HepG2 (cell line): Measurements from ENCODE around the gene TCOF1. TPM values are rescaled to one million over a fixed set of nuclear protein-coding genes. Genes with fewer than 3 reads are reported as not detected.

Source experiments
- ATAC-seq: fragments of 200-7000 bp; cut with Tn5 transposase; 3 replicates; pipeline ENCODE4 v1.9.1; 2020; ENCODE audit warnings: mild to moderate bottlenecking, moderate library complexity
- BruUV-seq: library from RNA; stranded (reverse); fragments of 400-500 nt; replicated peaks from 2 replicates; lab custom pipeline; 2021; lab: Mats Ljungman, UMichigan
- CTCF ChIA-PET: fragments of 300-600 bp; formaldehyde crosslinking; extraction: SDS; loops from one replicate; lab custom pipeline; 2021; ENCODE audit warnings: low total read pairs, inconsistent platforms, low intra/inter-chr PET ratio; lab: Yijun Ruan, JAX
- POLR2A ChIA-PET: fragments of 350-600 bp; sonication (Branson Sonifier 250); formaldehyde crosslinking; loops from one replicate; lab custom pipeline; 2020; ENCODE audit warnings: antibody characterized with exemption, inconsistent platforms; lab: Yijun Ruan, JAX
- DNase-seq: peaks from one replicate; pipeline ENCODE4 v3.0.0-alpha.2; 2015; ENCODE audit warnings: low spot score
- FAIRE-seq: peaks from 3 replicates; lab custom pipeline; 2011; peaks lifted over from hg19 to GRCh38; lab: Jason Lieb, UNC
- H2AFZ ChIP-seq: one replicate; pipeline ENCODE4 v1.6.1; 2011; ENCODE audit warnings: low read length, inconsistent platforms
- H3K27ac ChIP-seq: fragments of 300-600 bp; 3 replicates; pipeline ENCODE4 v1.8.0; 2011; ENCODE audit warnings: mixed run types, mild to moderate bottlenecking, mixed read lengths, low read length, inconsistent platforms; ENCODE audit not compliant: insufficient read depth; ENCODE audit errors: extremely low read length
- H3K27me3 ChIP-seq, 2 experiments: fragments of 200-600 bp in 1 of 2; 2 replicates in 1 of 2; 3 replicates in 1 of 2; pipeline versions ENCODE4 v1.6.0 to v1.8.0; 2011; ENCODE audit warnings: low read length in 2 of 2, mild to moderate bottlenecking in 2 of 2, moderate library complexity in 2 of 2, inconsistent platforms in 1 of 2; ENCODE audit not compliant: insufficient read depth in 2 of 2, control insufficient read depth in 1 of 2
- H3K36me3 ChIP-seq, 2 experiments: fragments of 200-600 bp in 1 of 2; replicated peaks in 1 of 2; 2 replicates in 1 of 2; 3 replicates in 1 of 2; pipeline versions ENCODE4 v1.5.1 to v1.8.0; 2011; ENCODE audit warnings: low read length in 2 of 2, inconsistent platforms in 1 of 2; ENCODE audit not compliant: insufficient read depth in 2 of 2, control insufficient read depth in 1 of 2
- H3K4me1 ChIP-seq: 2 replicates; pipeline ENCODE4 v1.5.1; 2012; ENCODE audit warnings: low read length, inconsistent platforms; ENCODE audit not compliant: insufficient read depth
- H3K4me2 ChIP-seq: 2 replicates; pipeline ENCODE4 v1.6.0; 2011; ENCODE audit warnings: low read depth, low read length, inconsistent platforms
- H3K4me3 ChIP-seq, 3 experiments: fragments of 200-600 bp in 1 of 3; sonication (generic), shearing (Covaris generic) in 1 of 3; replicated peaks in 1 of 3; 2 replicates each; pipeline ENCODE4 v1.5.1; 2011 to 2016; ENCODE audit warnings: low read length in 3 of 3, inconsistent platforms in 2 of 3, low read depth in 2 of 3, mild to moderate bottlenecking in 2 of 3, control low read depth in 1 of 3, mixed read lengths in 1 of 3; ENCODE audit not compliant: insufficient read depth in 1 of 3
- H3K79me2 ChIP-seq: one replicate; pipeline ENCODE4 v1.6.1; 2011; ENCODE audit warnings: low read length, inconsistent platforms; ENCODE audit not compliant: insufficient read depth
- H3K9ac ChIP-seq: 2 replicates; pipeline ENCODE4 v1.6.0; 2011; ENCODE audit warnings: mild to moderate bottlenecking, low read depth, low read length, inconsistent platforms; ENCODE audit not compliant: insufficient read depth
- H3K9me3 ChIP-seq: 2 replicates; pipeline ENCODE4 v1.5.1; 2012; ENCODE audit warnings: mild to moderate bottlenecking, low read length
- H4K20me1 ChIP-seq: 2 replicates; pipeline ENCODE4 v1.6.0; 2011; ENCODE audit warnings: inconsistent platforms, mild to moderate bottlenecking, low read length, moderate library complexity; ENCODE audit not compliant: insufficient read depth
- ATF1 ChIP-seq: IDR thresholded peaks from 2 replicates; pipeline ENCODE4 v1.6.1; 2016; ENCODE audit warnings: mild to moderate bottlenecking, control low read depth
- BCLAF1 ChIP-seq: fragments of 450-650 bp; IDR thresholded peaks from 2 replicates; pipeline ENCODE4 v1.6.1; 2017; ENCODE audit warnings: mild to moderate bottlenecking
- HNF1B ChIP-seq: sonication (generic); formaldehyde crosslinking; IDR thresholded peaks from 2 replicates; pipeline ENCODE4 v1.5.1; 2020; ENCODE audit warnings: mild to moderate bottlenecking, moderate library complexity, missing genetic modification reagents
- REPIN1 ChIP-seq: sonication (generic); formaldehyde crosslinking; IDR thresholded peaks from 2 replicates; pipeline ENCODE4 v1.8.0; 2022; ENCODE audit warnings: missing genetic modification reagents, low read depth, mild to moderate bottlenecking, borderline replicate concordance
- ZNF768 ChIP-seq: sonication (generic); formaldehyde crosslinking; IDR thresholded peaks from 2 replicates; pipeline ENCODE4 v1.4.0; 2020; ENCODE audit warnings: missing genetic modification reagents
- WGBS: methylation state at CpG from one replicate; pipeline ENCODE4 v1.1.6; 2017; ENCODE audit warnings: low lambda C conversion rate; 5-methylcytosine and 5-hydroxymethylcytosine counted together
- in situ Hi-C: cut with HindIII; loops from 2 replicates; pipeline ENCODE4 v1.10.0; 2017; ENCODE audit warnings: low pct_unique_long_range_greater_than_20kb; ENCODE audit not compliant: extremely low pct_ligation_motif_present
- intact Hi-C: fragments of 100-400 bp; cut with micrococcal nuclease; formaldehyde crosslinking; loops from one replicate; pipeline ENCODE4 v1.10.0; 2022; ENCODE audit not compliant: unreplicated experiment
- polyA plus RNA-seq, 8 experiments: library from polyadenylated mRNA; depleted of rRNA in 3 of 8; stranded (reverse) in 7 of 8; unstranded in 1 of 8; fragments of >200 nt; fragmentation: Illumina TruSeq in 4 of 8; extraction: Trizol in 4 of 8; gene quantifications; 2 replicates each; pipeline versions ENCODE4 v1.2.1 to v1.2.3, GENCODE V29; 2011 to 2016; ENCODE audit warnings: low read depth in 4 of 8, missing spikeins in 1 of 8, mixed read lengths in 1 of 8; ENCODE audit not compliant: insufficient read depth in 1 of 8
- total RNA-seq, 5 experiments: library from RNA; depleted of rRNA; stranded (reverse); fragments of >200 nt; fragmentation: Illumina TruSeq; extraction: Trizol; gene quantifications; 2 replicates each; pipeline ENCODE4 v1.2.3, GENCODE V29; 2016; ENCODE audit warnings: low read depth in 1 of 5
- TF ChIP-seq, protein P1 (sequence below): sonication (generic); formaldehyde crosslinking; IDR thresholded peaks from 2 replicates; pipeline ENCODE4 v1.5.0; 2020; ENCODE audit warnings: mild to moderate bottlenecking, missing genetic modification reagents
- TF ChIP-seq, protein P2 (sequence below): sonication (generic); formaldehyde crosslinking; IDR thresholded peaks from 2 replicates; pipeline ENCODE4 v1.4.0; 2020; ENCODE audit warnings: mild to moderate bottlenecking, missing genetic modification reagents

TCOF1 gene
- total and polyA plus RNA-seq, 2 of the 13 experiments (the other 11 are each of a cell fraction or from before 2014, with no cell fraction given): 10.1 to 41.6 TPM

DNA sequence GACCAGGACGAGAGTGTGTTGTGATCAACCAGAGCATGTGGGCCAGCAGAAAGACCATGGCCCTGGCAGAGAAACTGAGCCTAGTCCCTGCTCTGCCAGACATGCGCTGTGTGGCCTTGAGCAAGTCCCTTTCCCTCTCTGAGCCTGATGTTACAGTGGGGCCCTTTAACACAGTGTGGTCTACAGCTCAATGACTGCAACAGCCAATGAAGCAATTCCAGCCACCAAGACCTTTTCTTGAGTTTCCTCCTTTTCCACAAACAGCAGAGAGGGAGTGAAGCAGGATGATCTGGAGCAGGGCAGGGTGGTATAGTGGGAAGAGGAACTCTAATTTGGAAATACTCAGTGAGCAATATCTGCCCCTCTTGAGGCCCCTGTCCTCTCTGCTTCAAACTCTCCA is 29.0 kb upstream of the TCOF1 start:
- FAIRE-seq (no peak), DNase-seq (no peak), ATAC-seq (no peak)
- H3K4me2 ChIP-seq: no peak overlapping the region
- H3K9me3 ChIP-seq: no peaks in the 10 kb centered on the region
- no peak overlapping the region for H3K27ac ChIP-seq
- intact Hi-C loops: no loop called here
- POLR2A ChIA-PET: no interaction called here
- BruUV-seq: no TSS peak
- peaks cover 37% of the 10 kb centered on the region for H3K4me1 ChIP-seq
- no peaks in the 10 kb centered on the region; a peak in 1 of 5 replicates for H3K36me3 ChIP-seq
- 36% methylated on average over 2 of the region's 2 CpGs for WGBS
- in situ Hi-C loops: no loop called here
- H3K4me3 ChIP-seq: no peak overlapping the region
- no peak overlapping the region for H3K9ac ChIP-seq
- peaks cover 6 to 18% of the 10 kb centered on the region in 2 experiments; a peak in 3 of 5 replicates for H3K27me3 ChIP-seq
- no peaks in the 10 kb centered on the region for H4K20me1 ChIP-seq
- CTCF ChIA-PET: no interaction called here
- H2AFZ ChIP-seq: no peak overlapping the region
- TF ChIP-seq BCLAF1 (no peak), HNF1B (CRISPR knock-in tag) (no peak), ZNF768 (peak; percentile 97), ATF1 (CRISPR knock-in tag) (no peak), REPIN1 (CRISPR knock-in tag) (no peak)
- TF ChIP-seq, protein P1, sequence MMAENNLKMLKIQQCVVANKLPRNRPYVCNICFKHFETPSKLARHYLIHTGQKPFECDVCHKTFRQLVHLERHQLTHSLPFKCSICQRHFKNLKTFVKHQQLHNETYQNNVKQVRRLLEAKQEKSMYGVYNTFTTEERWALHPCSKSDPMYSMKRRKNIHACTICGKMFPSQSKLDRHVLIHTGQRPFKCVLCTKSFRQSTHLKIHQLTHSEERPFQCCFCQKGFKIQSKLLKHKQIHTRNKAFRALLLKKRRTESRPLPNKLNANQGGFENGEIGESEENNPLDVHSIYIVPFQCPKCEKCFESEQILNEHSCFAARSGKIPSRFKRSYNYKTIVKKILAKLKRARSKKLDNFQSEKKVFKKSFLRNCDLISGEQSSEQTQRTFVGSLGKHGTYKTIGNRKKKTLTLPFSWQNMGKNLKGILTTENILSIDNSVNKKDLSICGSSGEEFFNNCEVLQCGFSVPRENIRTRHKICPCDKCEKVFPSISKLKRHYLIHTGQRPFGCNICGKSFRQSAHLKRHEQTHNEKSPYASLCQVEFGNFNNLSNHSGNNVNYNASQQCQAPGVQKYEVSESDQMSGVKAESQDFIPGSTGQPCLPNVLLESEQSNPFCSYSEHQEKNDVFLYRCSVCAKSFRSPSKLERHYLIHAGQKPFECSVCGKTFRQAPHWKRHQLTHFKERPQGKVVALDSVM (CRISPR knock-in tag): no peak
- TF ChIP-seq, protein P2, sequence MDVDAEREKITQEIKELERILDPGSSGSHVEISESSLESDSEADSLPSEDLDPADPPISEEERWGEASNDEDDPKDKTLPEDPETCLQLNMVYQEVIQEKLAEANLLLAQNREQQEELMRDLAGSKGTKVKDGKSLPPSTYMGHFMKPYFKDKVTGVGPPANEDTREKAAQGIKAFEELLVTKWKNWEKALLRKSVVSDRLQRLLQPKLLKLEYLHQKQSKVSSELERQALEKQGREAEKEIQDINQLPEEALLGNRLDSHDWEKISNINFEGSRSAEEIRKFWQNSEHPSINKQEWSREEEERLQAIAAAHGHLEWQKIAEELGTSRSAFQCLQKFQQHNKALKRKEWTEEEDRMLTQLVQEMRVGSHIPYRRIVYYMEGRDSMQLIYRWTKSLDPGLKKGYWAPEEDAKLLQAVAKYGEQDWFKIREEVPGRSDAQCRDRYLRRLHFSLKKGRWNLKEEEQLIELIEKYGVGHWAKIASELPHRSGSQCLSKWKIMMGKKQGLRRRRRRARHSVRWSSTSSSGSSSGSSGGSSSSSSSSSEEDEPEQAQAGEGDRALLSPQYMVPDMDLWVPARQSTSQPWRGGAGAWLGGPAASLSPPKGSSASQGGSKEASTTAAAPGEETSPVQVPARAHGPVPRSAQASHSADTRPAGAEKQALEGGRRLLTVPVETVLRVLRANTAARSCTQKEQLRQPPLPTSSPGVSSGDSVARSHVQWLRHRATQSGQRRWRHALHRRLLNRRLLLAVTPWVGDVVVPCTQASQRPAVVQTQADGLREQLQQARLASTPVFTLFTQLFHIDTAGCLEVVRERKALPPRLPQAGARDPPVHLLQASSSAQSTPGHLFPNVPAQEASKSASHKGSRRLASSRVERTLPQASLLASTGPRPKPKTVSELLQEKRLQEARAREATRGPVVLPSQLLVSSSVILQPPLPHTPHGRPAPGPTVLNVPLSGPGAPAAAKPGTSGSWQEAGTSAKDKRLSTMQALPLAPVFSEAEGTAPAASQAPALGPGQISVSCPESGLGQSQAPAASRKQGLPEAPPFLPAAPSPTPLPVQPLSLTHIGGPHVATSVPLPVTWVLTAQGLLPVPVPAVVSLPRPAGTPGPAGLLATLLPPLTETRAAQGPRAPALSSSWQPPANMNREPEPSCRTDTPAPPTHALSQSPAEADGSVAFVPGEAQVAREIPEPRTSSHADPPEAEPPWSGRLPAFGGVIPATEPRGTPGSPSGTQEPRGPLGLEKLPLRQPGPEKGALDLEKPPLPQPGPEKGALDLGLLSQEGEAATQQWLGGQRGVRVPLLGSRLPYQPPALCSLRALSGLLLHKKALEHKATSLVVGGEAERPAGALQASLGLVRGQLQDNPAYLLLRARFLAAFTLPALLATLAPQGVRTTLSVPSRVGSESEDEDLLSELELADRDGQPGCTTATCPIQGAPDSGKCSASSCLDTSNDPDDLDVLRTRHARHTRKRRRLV (CRISPR knock-in tag): no peak
- H3K79me2 ChIP-seq: no peaks in the 10 kb centered on the region
